ENCODE measurements around the gene EXD2.
"Not testable (repeated sequence)": the region's sequence is repeated elsewhere in the genome, so short reads cannot be mapped to it uniquely, and the experiment has no call there.

EXD2 gene

GRCh38 chr14:69249603-69250002 is 58.3 kb downstream of the EXD2 start:
- DNase-seq (ENCODE audit: low read depth in 2 of 2): no peak

DNA sequence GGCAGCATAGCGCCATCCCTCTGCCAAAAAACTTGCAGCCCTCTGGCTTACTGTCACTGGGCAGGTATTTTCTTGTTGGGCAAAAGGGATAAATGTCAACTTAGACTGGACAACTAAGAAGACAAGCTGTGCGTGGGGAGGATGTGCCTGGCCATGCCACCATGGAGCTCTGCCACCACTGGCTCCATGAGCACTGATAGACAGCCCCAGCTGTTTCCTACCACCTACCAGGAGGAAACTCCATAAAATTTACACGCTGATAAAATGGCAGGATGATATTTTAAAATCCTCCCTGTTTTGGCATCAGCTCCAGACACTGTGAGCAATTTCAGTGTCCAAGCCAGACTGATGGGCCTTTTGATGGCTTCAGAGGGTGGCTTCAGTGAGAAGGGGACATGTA is 61.6 kb downstream of the EXD2 start:
- DNase-seq (ENCODE audit: low read depth in 2 of 2): no peak

- DNase-seq (ENCODE audit: low read depth in 2 of 2): no peak
These were observed 67.8 kb downstream of the EXD2 start for GRCh38 chr14:69259168-69259526.

GRCh38 chr14:69259527-69260189 is 68.4 kb downstream of the EXD2 start, which contains the start of gene GALNT16:
Gene GALNT16, plus strand, starts transcription at chr14:69260158. Its CDS starts 133 bp downstream, at chr14:69260291.
- DNase-seq (ENCODE audit: low read depth in 2 of 2): no peak

GRCh38 chr14:69260190-69260860 is 69.0 kb downstream of the EXD2 start:
- DNase-seq (ENCODE audit: low read depth in 2 of 2): no peak

GRCh38 chr14:69260861-69261564 is 69.7 kb downstream of the EXD2 start:
- peak in 1 of 2 donors; percentile 34 for DNase-seq (ENCODE audit: low read depth in 2 of 2)

- no peak for DNase-seq (ENCODE audit: low read depth in 2 of 2)
These were observed 70.5 kb downstream of the EXD2 start for GRCh38 chr14:69261761-69262331.

DNA sequence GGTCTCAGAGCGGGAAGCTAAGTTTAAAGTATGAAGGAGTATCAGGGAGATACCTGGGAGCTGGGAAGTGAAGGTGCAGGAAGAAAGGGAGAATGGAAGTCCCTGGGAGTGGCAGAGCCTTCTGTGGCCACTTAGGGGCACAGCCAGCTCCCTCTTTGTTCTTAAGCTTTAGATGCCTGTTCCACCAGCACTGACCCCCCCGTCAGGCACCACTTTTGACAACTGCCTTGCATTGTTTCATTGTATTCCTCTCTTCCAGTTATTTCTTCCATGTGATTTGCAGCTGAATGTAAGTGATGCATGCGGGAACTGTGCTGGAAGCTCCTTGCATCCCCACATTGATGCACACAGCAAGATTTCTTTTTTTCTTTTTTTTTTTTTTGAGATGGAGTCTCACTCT is 71.2 kb downstream of the EXD2 start:
- no peak for DNase-seq (ENCODE audit: low read depth in 2 of 2)

DNA sequence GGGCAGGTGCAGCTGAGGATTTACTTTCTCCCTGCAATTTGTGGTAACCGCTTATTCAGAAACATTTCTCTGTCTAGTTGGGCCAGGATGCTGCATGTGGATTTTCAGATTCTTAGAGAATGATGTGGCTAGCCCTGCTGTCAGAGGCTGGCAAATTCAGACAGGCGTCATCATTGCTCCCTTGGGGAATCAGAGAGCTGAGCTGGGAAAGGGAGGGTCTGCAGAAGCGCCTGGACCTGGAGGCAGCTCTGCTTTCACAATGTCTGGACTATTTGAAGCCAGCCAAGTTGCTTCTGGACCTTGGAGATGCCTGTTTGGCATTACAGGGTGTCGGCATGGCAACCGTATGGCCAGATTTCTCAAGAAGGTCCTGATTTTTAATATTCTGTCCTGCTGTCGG is 72.1 kb downstream of the EXD2 start:
- no peak for DNase-seq (ENCODE audit: low read depth in 2 of 2)

DNA sequence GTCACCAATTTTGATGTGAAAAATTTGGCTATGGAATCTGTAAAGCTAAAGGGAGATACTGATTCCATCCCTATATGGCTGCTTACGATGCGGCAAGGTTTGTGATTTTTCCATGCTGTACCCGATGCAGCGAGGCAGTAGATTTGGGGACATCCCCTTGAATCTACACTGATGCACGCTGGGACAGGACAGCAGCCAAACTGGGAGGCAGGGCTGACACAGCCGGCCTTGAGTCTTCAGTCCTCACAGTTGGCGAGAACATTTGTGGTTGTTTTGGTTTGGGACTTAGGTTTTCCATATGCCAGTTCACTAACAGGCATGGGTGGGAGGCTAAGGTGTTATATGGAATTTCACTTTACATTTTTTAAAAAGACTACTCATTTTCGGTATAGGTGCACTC is 72.5 kb downstream of the EXD2 start:
- DNase-seq (ENCODE audit: low read depth in 2 of 2): no peak

DNA sequence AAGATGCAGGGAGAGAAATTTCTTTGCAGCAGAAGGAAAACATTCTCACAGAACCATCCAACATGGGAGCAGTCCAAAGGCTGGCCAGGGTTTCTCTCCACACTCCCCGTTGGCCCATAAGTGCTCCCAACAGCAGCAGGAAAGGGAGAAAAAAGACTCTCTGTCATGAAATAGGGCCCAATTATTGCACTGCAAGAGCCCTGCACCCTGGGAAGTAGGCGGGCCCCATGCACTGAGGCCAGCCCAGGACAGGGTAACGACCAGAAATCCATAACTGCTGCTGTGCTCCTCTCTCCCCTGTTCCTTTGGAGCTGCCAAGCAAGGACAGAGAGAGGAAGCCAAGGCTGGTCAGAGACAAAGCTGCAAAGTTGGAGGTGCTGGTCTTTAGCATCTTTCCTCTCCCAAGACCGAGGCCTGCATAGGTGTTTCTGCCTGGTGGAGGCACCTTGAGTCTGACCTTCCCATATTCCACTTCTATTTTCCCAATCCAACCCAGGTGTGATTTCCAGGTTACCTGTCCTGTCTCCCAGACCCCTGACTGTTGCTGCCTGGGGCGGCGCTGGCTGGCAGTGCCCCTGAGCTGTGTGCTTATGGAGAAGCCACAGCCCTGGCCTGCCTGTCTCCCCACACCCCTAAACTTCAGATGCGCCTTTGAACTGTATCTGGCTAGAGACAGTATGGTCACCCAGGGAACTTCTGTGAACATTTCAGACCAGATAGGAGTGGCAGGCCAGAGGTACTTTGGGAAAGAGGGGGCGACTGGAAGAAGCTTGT is 75.5 kb downstream of the EXD2 start:
- no peak for DNase-seq (ENCODE audit: low read depth in 2 of 2)

- no peak for DNase-seq (ENCODE audit: low read depth in 2 of 2)
These were observed 76.2 kb downstream of the EXD2 start for GRCh38 chr14:69267492-69267891.

DNA sequence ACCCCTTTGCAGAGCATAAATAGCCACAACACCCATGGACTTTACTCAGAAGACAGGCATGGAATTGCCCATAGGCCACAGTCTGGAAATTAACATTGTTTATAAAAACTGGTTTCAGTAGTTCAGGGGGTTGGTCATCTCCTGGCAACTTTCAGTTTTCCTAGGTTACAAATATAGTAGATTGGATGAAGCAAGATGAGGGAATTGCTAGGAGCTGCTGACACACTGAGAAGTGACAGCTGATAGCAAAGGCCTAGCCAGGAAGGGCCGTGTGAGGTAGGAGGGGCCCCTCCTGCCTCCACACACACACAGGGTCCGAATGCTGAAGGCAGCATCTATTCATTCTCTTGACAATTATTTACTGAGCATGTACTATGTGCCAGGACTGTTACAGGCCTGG is 76.9 kb downstream of the EXD2 start:
- DNase-seq (ENCODE audit: low read depth in 2 of 2): no peak

GRCh38 chr14:69268763-69269162 is 77.5 kb downstream of the EXD2 start:
- DNase-seq (ENCODE audit: low read depth in 2 of 2): no peak

GRCh38 chr14:69269381-69269780 is 78.1 kb downstream of the EXD2 start:
- DNase-seq (ENCODE audit: low read depth in 2 of 2): no peak

DNA sequence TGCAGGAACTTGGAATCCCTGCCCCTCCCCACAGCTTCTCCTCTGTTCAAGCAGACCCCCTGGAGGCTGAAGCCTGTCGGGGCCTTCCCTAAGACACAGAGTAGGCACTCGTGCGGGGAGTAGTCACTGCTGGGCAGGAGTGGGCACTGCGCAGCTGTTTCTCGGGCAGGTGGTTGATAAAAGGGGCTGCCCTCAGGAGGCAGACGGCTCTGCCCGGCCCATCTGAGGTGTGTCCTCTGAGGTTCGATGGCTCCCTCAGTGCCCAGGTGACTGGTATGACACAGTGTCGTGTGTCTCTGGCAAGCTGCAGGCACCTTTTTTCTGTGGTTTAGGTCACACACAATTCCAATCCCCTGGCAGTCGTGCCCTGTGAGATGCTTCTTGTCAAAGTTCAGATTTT is 78.8 kb downstream of the EXD2 start:
- no peak for DNase-seq (ENCODE audit: low read depth in 2 of 2)

DNA sequence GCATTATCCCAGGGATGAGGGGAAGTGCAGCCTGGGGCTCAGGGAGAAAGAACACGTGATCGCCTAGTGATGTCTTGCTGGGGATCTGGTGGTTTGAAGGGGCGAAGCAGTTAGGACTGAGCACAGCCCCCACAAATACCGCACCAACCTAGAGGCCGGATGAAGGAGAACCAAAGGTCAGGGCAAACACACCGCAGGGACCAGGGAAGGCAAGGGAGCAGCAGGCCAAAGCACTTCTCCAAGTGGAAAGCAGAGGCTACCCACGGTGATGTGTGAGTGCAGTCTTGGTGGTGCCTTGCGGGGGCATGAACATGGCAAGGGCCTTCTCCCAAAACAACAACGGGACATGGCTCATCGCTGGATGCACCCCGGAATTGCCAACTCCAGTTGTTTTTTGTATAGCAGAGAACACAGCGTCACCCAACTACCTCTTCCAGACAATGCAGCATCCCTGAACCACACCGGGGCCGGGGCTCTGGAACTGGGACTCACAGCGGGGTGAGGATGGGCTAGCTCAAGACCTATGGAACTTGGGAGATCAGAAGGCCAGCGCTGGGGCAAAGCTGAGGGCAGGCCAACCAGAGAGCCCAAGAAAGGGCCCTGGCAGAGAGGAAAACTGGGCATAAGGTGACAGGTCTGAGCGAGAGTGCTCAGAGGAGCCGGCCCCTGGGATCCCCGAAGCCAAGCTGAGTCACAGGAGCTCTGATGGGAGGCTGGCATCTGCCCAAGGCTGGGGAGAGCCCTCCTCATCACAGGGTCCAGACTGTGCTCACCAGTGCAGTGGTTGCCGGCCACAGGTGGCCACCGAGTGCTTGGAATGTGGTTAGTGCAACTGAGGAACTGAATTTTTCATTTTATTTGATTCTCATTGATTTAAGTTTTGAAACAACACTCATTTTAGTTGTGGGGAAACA is 79.8 kb downstream of the EXD2 start:
- no peak for DNase-seq (ENCODE audit: low read depth in 2 of 2)

DNA sequence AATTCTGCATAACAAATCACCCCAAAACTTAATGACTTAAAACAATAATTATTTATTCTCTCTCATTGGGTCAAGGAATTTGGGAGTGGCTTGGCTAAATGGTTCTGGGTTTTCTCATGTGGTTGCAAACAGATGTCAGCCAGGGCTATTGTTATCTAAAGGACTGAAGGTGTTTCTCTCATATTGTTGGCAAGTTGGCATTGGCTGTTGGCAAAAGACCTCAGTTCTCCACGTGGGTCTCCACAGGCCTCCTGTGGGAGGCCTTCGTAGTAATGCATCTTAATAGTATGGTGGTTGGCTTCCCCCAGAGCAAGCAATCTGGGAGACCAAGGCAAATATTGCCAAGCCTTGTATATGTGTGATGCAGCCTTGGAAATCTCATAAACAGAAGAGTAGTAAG is 83.0 kb downstream of the EXD2 start:
- no peak for DNase-seq (ENCODE audit: low read depth in 2 of 2)

DNA sequence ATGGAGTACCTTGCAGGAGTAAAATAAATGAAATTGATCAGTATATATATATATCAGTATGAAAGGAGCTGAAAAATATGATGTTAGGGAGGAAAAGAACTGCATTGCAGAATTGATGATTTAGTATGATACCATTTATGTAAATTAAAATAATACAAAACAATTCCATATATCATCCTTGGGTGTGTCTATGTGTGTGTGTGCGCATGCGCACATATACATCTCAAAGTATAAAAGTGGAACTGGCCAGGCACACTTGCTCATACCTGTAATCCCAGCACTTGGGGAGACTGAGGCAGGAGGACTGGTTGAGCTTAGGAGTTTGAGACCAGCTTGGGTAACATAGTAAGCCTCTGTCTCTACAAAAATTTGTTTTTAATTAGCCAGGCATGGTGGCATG is 84.0 kb downstream of the EXD2 start:
- DNase-seq (ENCODE audit: low read depth in 2 of 2): no peak

GRCh38 chr14:69277356-69277755 is 86.1 kb downstream of the EXD2 start:
- DNase-seq (ENCODE audit: low read depth in 2 of 2): not testable (repeated sequence)

DNA sequence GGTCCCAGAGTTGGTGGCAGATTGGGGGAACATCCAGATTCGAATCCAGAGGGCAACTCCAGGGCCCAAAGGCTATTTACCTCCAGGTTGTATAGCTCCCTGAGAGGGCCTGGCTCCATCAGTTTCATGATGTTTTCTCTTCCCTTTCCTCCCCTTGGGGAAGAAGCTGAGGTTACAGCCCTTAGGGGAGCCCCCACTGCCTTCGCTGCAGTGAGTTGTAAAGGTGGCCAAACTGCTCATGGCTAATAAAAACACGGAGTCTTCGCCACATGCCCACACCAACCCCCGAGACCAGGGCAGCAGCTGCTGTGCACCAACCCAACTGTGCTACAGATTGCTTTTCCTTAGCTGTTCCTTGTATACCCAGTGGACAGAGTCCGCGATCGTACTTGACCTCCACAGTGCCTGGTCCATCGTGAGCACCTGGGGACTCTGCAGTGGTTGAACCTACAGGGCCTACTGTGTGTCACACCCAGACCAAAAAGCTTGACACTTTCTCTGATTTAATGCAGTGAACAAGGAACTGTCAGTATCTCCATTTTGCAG is 89.5 kb downstream of the EXD2 start:
- no peak for DNase-seq (ENCODE audit: low read depth in 2 of 2)
